Measurements from ENCODE around the gene CTSD. TPM values are rescaled to one million over a fixed set of nuclear protein-coding genes. Genes with fewer than 3 reads are reported as not detected.

Gene CTSD
- total and polyA plus RNA-seq, 11 donors, result 420 to 1,779 (median 722) TPM

- peak; percentile 66 to 89 (median 80) for DNase-seq
- Histone ChIP-seq H3K27ac (peak overlapping the region; percentile 30 to 99 (median 75)), H3K36me3 (peaks cover 0 to 82% (median 60%) of the 10 kb centered on the region in 9 donors), H3K4me3 (peak overlapping the region in 2 of 12 donors; percentile 8 to 12), H3K27me3 (no peaks in the 10 kb centered on the region), H3K9me3 (no peaks in the 10 kb centered on the region), H3K4me1 (peaks cover 12 to 95% (median 68%) of the 10 kb centered on the region in 12 donors)
- ATAC-seq, result peak; percentile 44 to 61 (median 58)
- intact Hi-C loops (cut with DNase I), result no loop called here
- TF ChIP-seq POLR2A (IDR thresholded peaks at IDR 0.05) (no peak), CTCF (IDR thresholded peaks at IDR 0.05) (no peak)
- 35 to 68% (median 51%) methylated on average over 9 to 16 of the region's 16 CpGs for WGBS, 4 donors
Observed at GRCh38 chr11:1755692-1756561, 7.8 kb downstream of the CTSD start.

- no peak for TF ChIP-seq CTCF (IDR thresholded peaks at IDR 0.05)
- 58 to 81% (median 69%) methylated on average over 9 of the region's 9 CpGs for WGBS, 4 donors
- H3K4me3 ChIP-seq, result peak overlapping the region in 1 of 12 donors; percentile 12
- no peak for ATAC-seq
- no peaks in the 10 kb centered on the region for H3K27me3 ChIP-seq
- H3K9me3 ChIP-seq, result no peaks in the 10 kb centered on the region
- peaks cover 0 to 77% (median 56%) of the 10 kb centered on the region in 9 donors for H3K36me3 ChIP-seq
- peak overlapping the region in 9 of 12 donors; percentile 20 to 99 (median 72) for H3K27ac ChIP-seq
- H3K4me1 ChIP-seq, result peaks cover 12 to 95% (median 66%) of the 10 kb centered on the region in 12 donors
- intact Hi-C loops (cut with DNase I), result no loop called here
- DNase-seq, result no peak
Observed at GRCh38 chr11:1755344-1755691, 8.4 kb downstream of the CTSD start.

- 92 to 97% (median 95%) methylated on average over 8 of the region's 8 CpGs for WGBS, 4 donors
- H3K27me3 ChIP-seq, result peaks cover 0 to 3% (median 0%) of the 10 kb centered on the region in 9 donors
- peaks cover 6 to 95% (median 64%) of the 10 kb centered on the region in 12 donors for H3K4me1 ChIP-seq
- intact Hi-C loops (cut with DNase I), result loop anchor here in 1 of 10 donors (5.0 kb wide), 1 partner anchor 37 kb away; no protein-coding TSS in a partner anchor
- no peak overlapping the region for H3K4me3 ChIP-seq
- TF ChIP-seq POLR2A (IDR thresholded peaks at IDR 0.05) (no peak), CTCF (IDR thresholded peaks at IDR 0.05) (no peak)
- peaks cover 0 to 70% (median 53%) of the 10 kb centered on the region in 9 donors for H3K36me3 ChIP-seq
- ATAC-seq (no peak), DNase-seq (no peak)
- no peaks in the 10 kb centered on the region for H3K9me3 ChIP-seq
- peak overlapping the region in 7 of 12 donors; percentile 38 to 99 (median 75) for H3K27ac ChIP-seq
Observed at GRCh38 chr11:1754376-1755150, 9.2 kb downstream of the CTSD start.

- ATAC-seq, result no peak
- intact Hi-C loops (cut with DNase I), result loop anchor here in 1 of 10 donors (5.0 kb wide), 1 partner anchor 37 kb away; no protein-coding TSS in a partner anchor
- TF ChIP-seq POLR2A (IDR thresholded peaks at IDR 0.05) (no peak), CTCF (IDR thresholded peaks at IDR 0.05) (no peak)
- Histone ChIP-seq H3K4me1 (peaks cover 6 to 95% (median 61%) of the 10 kb centered on the region in 12 donors), H3K4me3 (no peak overlapping the region), H3K36me3 (peaks cover 0 to 63% (median 47%) of the 10 kb centered on the region in 9 donors), H3K9me3 (no peaks in the 10 kb centered on the region), H3K27me3 (peaks cover 0 to 6% (median 0%) of the 10 kb centered on the region in 9 donors), H3K27ac (peak overlapping the region in 1 of 12 donors; percentile 55)
- 71 to 91% (median 89%) methylated on average over 1 to 14 of the region's 14 CpGs for WGBS, 4 donors
- no peak for DNase-seq
Observed at GRCh38 chr11:1753929-1754305, 9.8 kb downstream of the CTSD start.
